GM12878 (cell line): ENCODE data around the gene ARMC9. TPM values are rescaled to one million over a fixed set of nuclear protein-coding genes. Genes with fewer than 3 reads are reported as not detected.
A peak's percentile ranks its signal among the peaks of the same experiment; 100 is the strongest.

Experiments used
- ATAC-seq: fragments of 200-7000 bp; cut with Tn5 transposase; 3 replicates; pipeline ENCODE4 v1.9.1; 2020; ENCODE audit warnings: mild to moderate bottlenecking, moderate library complexity
- BruUV-seq: library from RNA; stranded (reverse); fragments of 400-500 nt; replicated peaks from 2 replicates; lab custom pipeline; 2021; lab: Mats Ljungman, UMichigan
- CTCF ChIA-PET: fragments of 300-600 bp; sonication (Branson Sonifier 250); formaldehyde crosslinking; extraction: SDS; loops from one replicate; lab custom pipeline; 2021; ENCODE audit warnings: inconsistent platforms; lab: Yijun Ruan, JAX
- POLR2A ChIA-PET: fragments of 350-600 bp; formaldehyde crosslinking; extraction: SDS; loops from one replicate; lab custom pipeline; 2021; ENCODE audit warnings: inconsistent platforms; lab: Charles Lee
- RAD21 ChIA-PET: fragments of 300-600 bp; sonication (Branson Sonifier 250); formaldehyde crosslinking; loops from one replicate; lab custom pipeline; 2023; ENCODE audit warnings: antibody characterized with exemption; ENCODE audit not compliant: unreplicated experiment; lab: Charles Lee
- SMC1A ChIA-PET: fragments of 300-600 bp; sonication (Branson Sonifier 250); formaldehyde crosslinking; loops from one replicate; lab custom pipeline; 2023; ENCODE audit not compliant: unreplicated experiment, uncharacterized antibody; lab: Charles Lee
- DNase-seq: peaks from one replicate; pipeline ENCODE4 v3.0.0-alpha.2; 2011; ENCODE audit warnings: low read depth, low spot score
- FAIRE-seq: peaks from 3 replicates; lab custom pipeline; 2011; peaks lifted over from hg19 to GRCh38; lab: Jason Lieb, UNC
- H2AFZ ChIP-seq: 2 replicates; pipeline ENCODE4 v1.6.0; 2011; ENCODE audit warnings: low read depth, low read length, control low read depth; ENCODE audit not compliant: control insufficient read depth
- H3K27ac ChIP-seq: 2 replicates; pipeline ENCODE4 v1.5.1; 2011; ENCODE audit warnings: control low read depth; ENCODE audit not compliant: control insufficient read depth, insufficient read depth
- H3K27me3 ChIP-seq, 2 experiments: replicated peaks in 1 of 2; 2 replicates each; pipeline versions ENCODE4 v1.6.0 to v1.6.1; 2011; ENCODE audit warnings: low read length in 1 of 2; ENCODE audit not compliant: control insufficient read depth in 2 of 2, insufficient read depth in 2 of 2
- H3K36me3 ChIP-seq, 2 experiments: 2 replicates each; pipeline ENCODE4 v1.5.1; 2011; ENCODE audit warnings: low read length in 1 of 2; ENCODE audit not compliant: control insufficient read depth in 2 of 2, insufficient read depth in 2 of 2
- H3K4me1 ChIP-seq: 2 replicates; pipeline ENCODE4 v1.6.1; 2011; ENCODE audit warnings: mild to moderate bottlenecking, low read length, moderate library complexity, mixed read lengths; ENCODE audit not compliant: control insufficient read depth, insufficient read depth
- H3K4me2 ChIP-seq: 2 replicates; pipeline ENCODE4 v1.6.0; 2011; ENCODE audit warnings: control low read depth; ENCODE audit not compliant: control insufficient read depth, insufficient read depth
- H3K4me3 ChIP-seq: fragments of 200-600 bp; sonication (generic); 2 replicates; pipeline ENCODE4 v1.5.1; 2016
- H3K79me2 ChIP-seq: 2 replicates; pipeline ENCODE4 v1.6.0; 2011; ENCODE audit warnings: low read length; ENCODE audit not compliant: control insufficient read depth, insufficient read depth
- H3K9ac ChIP-seq: 2 replicates; pipeline ENCODE4 v1.8.0; 2011; ENCODE audit warnings: low read length, control low read depth, mixed read lengths; ENCODE audit not compliant: control insufficient read depth, insufficient read depth
- H3K9me3 ChIP-seq: replicated peaks from 3 replicates; pipeline ENCODE4 v1.5.1; 2011; ENCODE audit warnings: mild to moderate bottlenecking, low read length; ENCODE audit not compliant: control insufficient read depth, insufficient read depth
- H4K20me1 ChIP-seq: 2 replicates; pipeline ENCODE4 v1.6.0; 2011; ENCODE audit not compliant: control insufficient read depth, insufficient read depth
- ASH2L ChIP-seq: fragments of 300-600, 200-600 bp; sonication (generic); IDR thresholded peaks from 2 replicates; pipeline ENCODE4 v1.6.1; 2017; ENCODE audit warnings: low read depth, mild to moderate bottlenecking, borderline replicate concordance
- BRCA1 ChIP-seq: IDR thresholded peaks from 2 replicates; pipeline ENCODE4 v1.6.1; 2011; ENCODE audit warnings: low read depth, low read length, improper control_type of control experiment
- EGR1 ChIP-seq, 2 experiments: IDR thresholded peaks; 1 replicate in 1 of 2; 2 replicates in 1 of 2; pipeline ENCODE4 v1.6.1; 2011 to 2012; ENCODE audit warnings: low read depth in 2 of 2, low read length in 2 of 2, borderline replicate concordance in 1 of 2, mild to moderate bottlenecking in 1 of 2, moderate library complexity in 1 of 2
- IKZF1 ChIP-seq: fragments of 450-650 bp; conservative IDR thresholded peaks from 2 replicates; pipeline ENCODE4 v1.6.1; 2017; ENCODE audit warnings: antibody characterized with exemption, mild to moderate bottlenecking
- KLF5 ChIP-seq: fragments of 450-650 bp; IDR thresholded peaks from 2 replicates; pipeline ENCODE4 v1.6.1; 2014; ENCODE audit warnings: mild to moderate bottlenecking; ENCODE audit not compliant: partially characterized antibody
- LARP7 ChIP-seq: fragments of 450-650 bp; IDR thresholded peaks from 2 replicates; pipeline ENCODE4 v1.6.1; 2017; ENCODE audit warnings: mild to moderate bottlenecking
- MAX ChIP-seq: IDR thresholded peaks from 2 replicates; pipeline ENCODE4 v1.6.1; 2012; ENCODE audit warnings: low read depth, low read length, improper control_type of control experiment
- NR2C1 ChIP-seq: fragments of 450-650 bp; IDR thresholded peaks from 2 replicates; pipeline ENCODE4 v1.6.1; 2017; ENCODE audit warnings: antibody characterized with exemption, mild to moderate bottlenecking, moderate library complexity
- POU2F2 ChIP-seq: IDR thresholded peaks from 3 replicates; pipeline ENCODE4 v1.6.1; 2011; ENCODE audit warnings: low read depth, mild to moderate bottlenecking, low read length, borderline replicate concordance
- RELB ChIP-seq: fragments of 450-650 bp; IDR thresholded peaks from 2 replicates; pipeline ENCODE4 v1.6.1; 2017; ENCODE audit warnings: low read depth, mild to moderate bottlenecking, moderate library complexity
- RFX5 ChIP-seq: IDR thresholded peaks from 2 replicates; pipeline ENCODE4 v1.6.1; 2011; ENCODE audit warnings: low read depth, low read length, improper control_type of control experiment
- SIN3A ChIP-seq: IDR thresholded peaks from 2 replicates; pipeline ENCODE4 v1.6.1; 2012; ENCODE audit warnings: low read depth, low read length, improper control_type of control experiment
- STAT3 ChIP-seq: IDR thresholded peaks from 2 replicates; pipeline ENCODE4 v1.6.1; 2011; ENCODE audit warnings: low read depth, low read length, improper control_type of control experiment
- TARDBP ChIP-seq: IDR thresholded peaks from 2 replicates; pipeline ENCODE4 v1.6.1; 2016; ENCODE audit warnings: borderline replicate concordance
- TCF3 ChIP-seq: IDR thresholded peaks from 2 replicates; pipeline ENCODE4 v1.6.1; 2012; ENCODE audit warnings: low read depth, mild to moderate bottlenecking, low read length, borderline replicate concordance; ENCODE audit not compliant: insufficient read depth
- WGBS: methylation state at CpG from one replicate; pipeline ENCODE4 v1.1.6; 2016; ENCODE audit warnings: low lambda C conversion rate; ENCODE audit not compliant: insufficient replicate concordance, insufficient coverage; ENCODE audit errors: missing lambda C conversion rate; 5-methylcytosine and 5-hydroxymethylcytosine counted together
- in situ Hi-C: fragments of 300-500 bp; cut with MboI; formaldehyde crosslinking; loops from 9 replicates; pipeline ENCODE4 v1.14.3; 2018; ENCODE audit warnings: mixed read lengths
- intact Hi-C: fragments of 100-400 bp; cut with micrococcal nuclease; formaldehyde crosslinking; loops from one replicate; pipeline ENCODE4 v1.14.2; 2022; ENCODE audit not compliant: unreplicated experiment
- polyA plus RNA-seq, 11 experiments: library from polyadenylated mRNA; depleted of rRNA in 4 of 11; unstranded in 6 of 11; stranded (reverse) in 5 of 11; fragments of >200 nt; fragmentation: Nextera tagmentation in 4 of 11; fragmentation: Illumina TruSeq in 1 of 11; extraction: Ambion mirVana in 4 of 11; extraction: Trizol in 1 of 11; gene quantifications; 1 replicate in 1 of 11; 2 replicates in 10 of 11; pipeline versions ENCODE4 v1.2.1 to v1.2.3, GENCODE V29; 2011 to 2016; ENCODE audit warnings: inconsistent platforms in 2 of 11, missing spikeins in 2 of 11, low read depth in 1 of 11
- total RNA-seq, 4 experiments: library from RNA; depleted of rRNA in 3 of 4; stranded (reverse); fragments of >200 nt in 3 of 4; fragmentation: Illumina TruSeq in 1 of 4; extraction: Trizol in 1 of 4; gene quantifications; 2 replicates each; pipeline versions ENCODE4 v1.2.1 to v1.2.3, GENCODE V29; 2013 to 2021
- TF ChIP-seq, protein P1 (sequence below): fragments of 450-650 bp; IDR thresholded peaks from 2 replicates; pipeline ENCODE4 v1.6.1; 2017; ENCODE audit warnings: mild to moderate bottlenecking, moderate library complexity

Gene ARMC9
- total and polyA plus RNA-seq, 10 of the 15 experiments (the other 5 are each of a cell fraction or from before 2014, with no cell fraction given) = 3.8 to 21.8 (median 10.4) TPM

GRCh38 chr2:231394211-231395141 is 196.0 kb downstream of the ARMC9 start:
- ChIA-PET POLR2A (interaction anchor here (0.6 to 2.2 kb wide), 10 partner anchors 11 to 1345 kb away, joined by 3 to 15 read pairs (median 4); partner anchors contain the start of gene NCL), SMC1A (interaction anchor here (0.7 to 6.3 kb wide), 16 partner anchors 11 to 482 kb away, joined by 3 to 66 read pairs (median 4); no protein-coding TSS in a partner anchor), CTCF (interaction anchor here (0.6 to 6.0 kb wide), 30 partner anchors 11 to 1386 kb away, joined by 3 to 79 read pairs (median 4); partner anchors contain the start of gene PSMD1), RAD21 (interaction anchor here (0.6 to 6.0 kb wide), 11 partner anchors 12 to 291 kb away, joined by 3 to 52 read pairs (median 4); partner anchors contain the start of gene NCL)
- Histone ChIP-seq H3K27me3 (no peaks in the 10 kb centered on the region), H3K36me3 (peaks cover 0 to 4% of the 10 kb centered on the region in 2 experiments; a peak in 2 of 4 replicates), H2AFZ (peak overlapping the region; percentile 74), H3K9me3 (no peaks in the 10 kb centered on the region), H3K4me3 (peak overlapping the region; percentile 65), H3K4me1 (peaks cover 58% of the 10 kb centered on the region), H4K20me1 (no peaks in the 10 kb centered on the region), H3K27ac (peak overlapping the region; percentile 95), H3K9ac (peak overlapping the region; percentile 85), H3K4me2 (peak overlapping the region; percentile 83), H3K79me2 (peaks cover 40% of the 10 kb centered on the region)
- DNase-seq (peak; percentile 87), ATAC-seq (peak; percentile 66), FAIRE-seq (peak; percentile 83)
- in situ Hi-C loops = loop anchor here (5.0 kb wide), 2 partner anchors 92 to 167 kb away; no protein-coding TSS in a partner anchor
- 27% methylated on average over 13 of the region's 13 CpGs for WGBS
- BruUV-seq = TSS peak; percentile 83
- intact Hi-C loops = loop anchor here (1.0 to 10.0 kb wide), 4 partner anchors 97 to 570 kb away; no protein-coding TSS in a partner anchor
- TF ChIP-seq RELB (peak; percentile 62), IKZF1 (peak; percentile 75), TCF3 (no peak), POU2F2 (peak; percentile 55; the same call in 2 of the 3 replicates), EGR1 (IDR thresholded peaks at IDR 0.05; ENCODE audit: borderline replicate concordance in 1 of 2, low read depth in 2 of 2, low read length in 2 of 2) (peak in 1 of 2 experiments; percentile 54; a peak in 1 of 3 replicates), ASH2L (no peak), BRCA1 (no peak), LARP7 (no peak), KLF5 (no peak), SIN3A (peak; percentile 57; the same call in 1 of the 2 replicates), MAX (no peak), STAT3 (no peak), NR2C1 (peak; percentile 78), RFX5 (0 out of 2 replicates have a peak, but pooled peaks have one; percentile 19), TARDBP (0 out of 2 replicates have a peak, but pooled peaks have one; percentile 47)
- TF ChIP-seq, protein P1, sequence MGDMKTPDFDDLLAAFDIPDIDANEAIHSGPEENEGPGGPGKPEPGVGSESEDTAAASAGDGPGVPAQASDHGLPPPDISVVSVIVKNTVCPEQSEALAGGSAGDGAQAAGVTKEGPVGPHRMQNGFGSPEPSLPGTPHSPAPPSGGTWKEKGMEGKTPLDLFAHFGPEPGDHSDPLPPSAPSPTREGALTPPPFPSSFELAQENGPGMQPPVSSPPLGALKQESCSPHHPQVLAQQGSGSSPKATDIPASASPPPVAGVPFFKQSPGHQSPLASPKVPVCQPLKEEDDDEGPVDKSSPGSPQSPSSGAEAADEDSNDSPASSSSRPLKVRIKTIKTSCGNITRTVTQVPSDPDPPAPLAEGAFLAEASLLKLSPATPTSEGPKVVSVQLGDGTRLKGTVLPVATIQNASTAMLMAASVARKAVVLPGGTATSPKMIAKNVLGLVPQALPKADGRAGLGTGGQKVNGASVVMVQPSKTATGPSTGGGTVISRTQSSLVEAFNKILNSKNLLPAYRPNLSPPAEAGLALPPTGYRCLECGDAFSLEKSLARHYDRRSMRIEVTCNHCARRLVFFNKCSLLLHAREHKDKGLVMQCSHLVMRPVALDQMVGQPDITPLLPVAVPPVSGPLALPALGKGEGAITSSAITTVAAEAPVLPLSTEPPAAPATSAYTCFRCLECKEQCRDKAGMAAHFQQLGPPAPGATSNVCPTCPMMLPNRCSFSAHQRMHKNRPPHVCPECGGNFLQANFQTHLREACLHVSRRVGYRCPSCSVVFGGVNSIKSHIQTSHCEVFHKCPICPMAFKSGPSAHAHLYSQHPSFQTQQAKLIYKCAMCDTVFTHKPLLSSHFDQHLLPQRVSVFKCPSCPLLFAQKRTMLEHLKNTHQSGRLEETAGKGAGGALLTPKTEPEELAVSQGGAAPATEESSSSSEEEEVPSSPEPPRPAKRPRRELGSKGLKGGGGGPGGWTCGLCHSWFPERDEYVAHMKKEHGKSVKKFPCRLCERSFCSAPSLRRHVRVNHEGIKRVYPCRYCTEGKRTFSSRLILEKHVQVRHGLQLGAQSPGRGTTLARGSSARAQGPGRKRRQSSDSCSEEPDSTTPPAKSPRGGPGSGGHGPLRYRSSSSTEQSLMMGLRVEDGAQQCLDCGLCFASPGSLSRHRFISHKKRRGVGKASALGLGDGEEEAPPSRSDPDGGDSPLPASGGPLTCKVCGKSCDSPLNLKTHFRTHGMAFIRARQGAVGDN = peak; percentile 95
